GM21367 (cell line): ENCODE results near the gene BMP5.
"Not testable (repeated sequence)": the region's sequence is repeated elsewhere in the genome, so short reads cannot be mapped to it uniquely, and the experiment has no call there.

Source experiments
- ATAC-seq: cut with Tn5 transposase; IDR thresholded peaks from one replicate; pipeline ENCODE4 v1.9.1; 2021; ENCODE audit not compliant: unreplicated experiment

The BMP5 gene

DNA sequence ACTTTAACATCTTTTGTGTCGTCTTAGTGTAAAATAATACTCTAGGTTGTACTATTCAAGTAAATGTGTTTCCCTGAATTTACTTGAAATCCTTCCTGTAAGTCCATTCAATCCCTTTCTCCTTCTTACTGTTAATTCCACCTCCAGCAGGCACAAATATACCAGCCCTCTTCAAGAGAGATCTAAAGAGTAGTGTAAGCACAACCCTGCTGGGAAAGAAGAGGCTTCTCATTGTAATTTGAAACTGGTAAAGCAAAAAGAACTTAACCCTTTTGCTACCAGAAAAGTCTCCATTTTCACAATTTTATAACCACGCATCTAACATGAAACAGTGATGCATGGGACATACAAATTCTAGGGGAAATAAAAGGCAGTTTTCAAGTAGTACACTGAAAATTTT lies at the start of gene BMP5:
TSS of gene BMP5 (minus strand) at position 191 of the 400 bp plus-strand sequence. CDS start 725 bp downstream, outside the sequence.
- no peak for ATAC-seq

DNA sequence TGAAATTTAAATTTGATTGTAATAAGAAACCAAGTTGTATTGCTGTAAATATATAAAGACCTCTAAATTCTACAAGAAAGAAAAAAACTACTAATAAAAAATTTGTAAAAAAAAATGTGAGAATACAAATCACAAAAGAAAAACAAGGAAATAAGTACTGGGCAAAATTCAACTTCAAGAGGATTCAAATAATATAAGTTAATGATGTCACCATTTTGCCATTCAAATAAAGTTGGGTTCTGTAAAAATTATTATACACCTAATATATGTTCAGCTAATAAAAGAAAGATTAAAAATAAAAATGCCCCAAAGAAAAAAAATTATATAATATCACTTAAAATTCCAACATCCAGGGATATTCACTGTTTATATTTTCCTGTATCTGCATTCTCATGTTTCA lies 47.0 kb upstream of the BMP5 start:
- ATAC-seq = no peak

DNA sequence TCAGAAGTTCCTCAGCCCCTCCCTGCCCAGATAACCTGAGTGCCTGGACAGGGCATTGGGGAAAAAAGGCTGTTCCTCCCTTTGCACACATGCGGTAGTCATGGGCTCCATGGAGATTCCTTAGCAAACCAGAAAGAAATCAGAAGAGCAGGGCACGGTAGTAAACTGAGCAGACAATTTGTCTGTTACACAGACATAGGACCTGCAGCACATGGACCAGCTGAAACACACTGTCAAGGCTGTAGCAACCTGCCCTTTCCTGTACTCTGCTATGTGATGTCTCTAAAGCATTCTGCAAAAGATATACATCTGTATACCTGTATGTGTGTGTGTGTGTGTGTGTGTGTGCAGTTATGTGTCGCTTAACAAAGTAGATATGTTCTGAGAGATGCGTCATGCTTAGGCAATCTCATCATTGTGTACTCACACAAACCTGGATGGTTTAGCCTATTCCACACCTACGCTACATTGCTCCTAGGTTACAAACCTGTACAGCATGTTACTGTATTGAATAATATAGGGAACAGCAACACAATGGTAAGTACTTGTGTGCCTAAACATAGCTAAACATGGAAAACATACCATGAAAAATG lies 44.4 kb upstream of the BMP5 start:
- ATAC-seq = no peak

DNA sequence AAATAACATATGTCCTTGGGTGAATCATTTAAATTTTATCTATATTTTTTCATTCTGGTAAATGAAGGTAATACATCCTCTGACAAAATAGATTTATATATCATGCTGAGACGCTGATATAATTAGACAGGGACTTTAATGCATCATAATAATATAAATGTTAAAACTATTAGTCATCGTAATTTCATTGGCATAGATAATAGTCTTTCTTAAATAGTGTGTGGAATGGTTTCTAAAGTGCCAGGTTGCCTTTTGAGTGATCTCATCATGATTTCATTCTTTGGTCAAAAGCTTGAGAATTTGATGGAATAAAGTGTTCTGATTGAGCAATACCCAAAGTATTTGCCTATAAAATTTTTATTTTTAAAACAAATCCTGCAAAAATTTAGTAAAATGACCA lies 43.2 kb upstream of the BMP5 start:
- no peak for ATAC-seq

DNA sequence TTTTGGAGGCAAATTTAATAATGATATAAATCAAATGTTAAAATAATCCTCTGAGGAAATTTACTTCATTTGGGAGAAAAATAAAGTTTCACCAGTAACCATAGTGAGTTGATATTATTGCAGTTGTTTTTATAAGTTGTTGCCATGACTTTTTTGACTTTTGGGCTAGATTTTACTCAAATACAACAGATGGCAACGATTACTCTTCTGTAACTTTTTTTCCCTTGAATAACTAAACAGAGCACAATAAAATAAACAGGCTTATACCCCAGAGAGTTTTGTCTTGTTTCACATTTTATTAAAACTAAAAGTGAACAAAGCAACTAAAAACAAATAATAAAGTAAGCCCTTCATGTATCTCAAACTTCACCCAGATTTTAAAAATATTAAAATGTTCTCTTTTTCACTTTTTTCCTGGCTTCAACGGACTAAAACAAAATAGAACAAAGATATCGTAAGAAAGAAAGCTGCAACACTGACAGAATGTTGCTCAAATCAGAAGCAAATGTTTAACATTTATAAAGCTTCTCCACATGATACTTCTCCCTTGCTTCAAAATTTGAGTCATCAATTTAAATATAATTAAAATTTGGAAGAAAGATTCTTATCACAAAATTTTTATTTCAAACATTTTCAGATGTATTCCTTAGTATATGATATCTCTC lies 42.5 kb upstream of the BMP5 start:
- ATAC-seq = no peak

DNA sequence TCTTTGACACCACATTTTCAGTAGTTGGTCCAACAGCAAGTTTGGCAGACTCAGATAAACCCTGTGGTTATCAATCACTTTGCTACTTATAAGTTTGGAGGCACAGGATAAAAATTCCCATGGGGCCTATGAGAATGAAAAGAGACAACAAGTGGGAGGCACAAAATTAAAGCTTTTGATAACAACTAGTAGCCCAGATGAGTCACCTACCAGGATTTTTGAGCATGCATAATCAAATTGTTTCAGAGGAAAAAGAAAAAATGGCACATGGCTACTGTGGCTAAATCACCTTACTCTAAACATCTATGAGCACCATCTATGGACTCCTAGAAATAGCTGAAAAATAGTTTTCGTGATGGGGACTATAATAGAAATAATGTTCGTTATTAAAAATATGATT lies 40.8 kb upstream of the BMP5 start:
- no peak for ATAC-seq

DNA sequence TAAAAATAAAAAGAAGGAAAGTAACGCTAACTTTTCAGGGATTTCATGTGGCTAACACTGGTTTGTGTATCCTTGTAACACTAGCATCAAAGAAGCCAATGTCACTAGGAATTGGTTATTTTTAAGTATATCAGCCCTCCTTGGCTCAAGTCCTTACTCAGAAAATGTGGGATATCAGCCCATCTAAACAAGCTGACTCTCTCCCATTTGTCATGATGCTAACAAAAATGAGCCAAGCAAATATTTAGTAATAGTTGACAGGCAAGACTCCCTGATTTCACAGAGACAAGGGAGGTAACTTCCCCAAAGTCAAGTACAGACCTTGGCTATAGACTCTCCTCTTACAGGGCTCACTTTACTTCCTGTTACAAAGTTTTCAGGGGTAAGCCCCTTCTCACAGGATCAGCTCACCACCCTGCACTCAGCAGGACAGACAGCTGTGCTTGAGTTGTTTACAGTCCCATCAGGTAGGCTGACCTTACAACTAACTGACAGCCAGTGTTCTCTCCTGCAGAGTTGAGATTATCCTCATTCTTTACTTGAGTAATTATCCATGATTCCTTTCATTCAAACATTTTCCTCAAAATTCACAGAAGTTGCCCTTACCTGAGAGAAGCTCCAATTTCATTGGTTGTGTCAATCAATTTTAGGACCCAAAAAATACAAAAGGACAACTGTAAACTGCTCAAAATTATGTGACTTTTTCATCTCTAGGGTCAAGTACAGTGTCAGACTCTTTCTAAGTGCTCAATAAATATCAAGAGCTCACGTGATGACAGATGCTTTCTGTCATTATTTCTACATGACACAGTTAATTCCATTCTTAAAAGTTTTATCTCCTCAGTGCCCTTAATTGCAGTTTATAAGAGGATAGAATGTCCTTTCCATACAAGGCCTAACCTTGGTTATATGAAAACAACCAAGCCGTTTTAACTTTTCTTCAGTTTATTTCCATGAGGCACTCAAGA lies 38.1 kb upstream of the BMP5 start:
- ATAC-seq = no peak

DNA sequence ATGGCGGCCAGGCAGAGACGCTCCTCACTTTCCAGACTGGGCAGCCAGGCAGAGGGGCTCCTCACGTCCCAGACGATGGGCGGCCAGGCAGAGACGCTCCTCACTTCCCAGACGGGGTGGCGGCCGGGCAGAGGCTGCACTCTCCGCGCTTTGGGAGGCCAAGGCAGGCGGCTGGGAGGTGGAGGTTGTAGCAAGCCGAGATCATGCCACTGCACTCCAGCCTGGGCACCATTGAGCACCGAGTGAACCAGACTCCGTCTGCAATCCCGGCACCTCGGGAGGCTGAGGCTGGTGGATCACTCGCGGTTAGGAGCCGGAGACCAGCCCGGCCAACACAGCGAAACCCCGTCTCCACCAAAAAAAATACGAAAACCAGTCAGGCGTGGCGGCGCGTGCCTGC lies 35.1 kb upstream of the BMP5 start:
- ATAC-seq = not testable (repeated sequence)

DNA sequence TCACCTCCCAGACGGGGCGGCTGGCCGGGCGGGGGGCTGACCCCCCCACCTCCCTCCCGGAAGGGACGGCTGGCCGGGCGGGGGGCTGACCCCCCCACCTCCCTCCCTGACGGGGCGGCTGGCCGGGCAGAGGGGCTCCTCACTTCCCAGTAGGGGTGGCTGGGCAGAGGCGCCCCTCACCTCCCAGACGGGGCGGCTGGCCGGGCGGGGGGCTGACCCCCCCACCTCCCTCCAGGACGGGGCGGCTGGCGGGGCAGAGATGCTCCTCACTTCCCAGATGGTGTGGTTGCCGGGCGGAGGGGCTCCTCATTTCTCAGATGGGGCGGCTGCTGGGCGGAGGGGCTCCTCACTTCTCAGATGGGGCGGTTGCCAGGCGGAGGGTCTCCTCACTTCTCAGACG lies 34.5 kb upstream of the BMP5 start:
- not testable (repeated sequence) for ATAC-seq

DNA sequence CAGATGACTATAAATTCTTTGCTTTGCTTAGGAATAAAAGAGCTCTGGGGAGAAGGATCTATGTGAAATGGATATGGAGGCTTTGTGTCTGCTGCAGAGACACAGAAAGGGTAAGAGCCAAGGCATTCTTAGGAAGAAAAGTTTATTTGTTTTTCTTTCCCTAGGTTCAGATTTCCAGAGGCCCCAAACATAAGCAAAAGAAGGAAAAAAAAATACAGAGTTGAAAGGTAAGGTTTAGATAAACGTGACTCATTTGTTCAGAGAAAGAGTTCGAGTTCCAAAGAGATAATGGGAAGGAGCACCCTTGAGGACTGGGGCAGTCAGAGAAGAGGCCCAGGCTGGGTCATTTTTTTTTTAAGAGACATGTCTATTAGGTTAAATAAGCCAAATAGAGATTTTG lies 27.4 kb upstream of the BMP5 start:
- ATAC-seq = no peak

DNA sequence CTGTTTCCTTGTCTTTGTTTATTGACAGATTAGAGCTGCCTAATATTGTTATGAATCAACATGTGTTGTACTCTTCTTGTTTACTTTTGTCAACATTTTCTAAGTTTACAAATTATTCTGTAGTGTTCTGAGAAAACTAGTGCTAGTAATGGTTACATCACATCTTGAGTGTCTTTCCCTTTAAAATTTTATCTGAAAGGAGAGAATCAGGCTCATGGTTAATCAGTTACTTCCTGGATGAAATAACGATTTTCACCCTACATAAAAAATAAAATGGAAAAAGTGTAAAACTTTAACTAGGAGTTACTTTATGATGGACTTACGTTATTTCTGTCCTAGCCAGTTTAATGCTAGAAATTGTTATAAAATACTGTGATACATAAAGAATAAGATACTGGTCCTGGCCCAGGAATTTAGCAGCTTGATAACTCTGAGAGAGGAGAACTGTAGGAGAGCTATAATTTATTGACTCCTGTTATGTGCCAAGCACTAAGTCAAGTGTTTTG lies 26.4 kb upstream of the BMP5 start:
- ATAC-seq = no peak

DNA sequence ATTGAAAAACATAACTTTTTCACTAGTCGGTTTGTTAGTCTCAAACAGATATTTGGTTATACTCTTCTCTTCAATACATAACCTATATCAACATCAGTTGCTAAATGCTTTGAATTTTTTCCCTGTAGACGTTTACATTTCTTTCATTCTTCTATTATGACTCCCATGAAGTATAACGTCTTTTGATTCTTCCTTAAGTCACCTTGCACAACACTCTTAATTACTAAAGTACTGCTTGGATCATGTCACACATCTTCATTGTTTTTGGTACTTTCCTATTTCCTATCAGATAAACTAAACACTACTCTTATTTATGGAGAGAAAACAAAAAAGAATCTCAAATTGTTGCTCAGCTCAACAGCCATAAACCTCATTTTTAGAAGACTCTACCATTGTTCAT lies 23.0 kb upstream of the BMP5 start:
- no peak for ATAC-seq

DNA sequence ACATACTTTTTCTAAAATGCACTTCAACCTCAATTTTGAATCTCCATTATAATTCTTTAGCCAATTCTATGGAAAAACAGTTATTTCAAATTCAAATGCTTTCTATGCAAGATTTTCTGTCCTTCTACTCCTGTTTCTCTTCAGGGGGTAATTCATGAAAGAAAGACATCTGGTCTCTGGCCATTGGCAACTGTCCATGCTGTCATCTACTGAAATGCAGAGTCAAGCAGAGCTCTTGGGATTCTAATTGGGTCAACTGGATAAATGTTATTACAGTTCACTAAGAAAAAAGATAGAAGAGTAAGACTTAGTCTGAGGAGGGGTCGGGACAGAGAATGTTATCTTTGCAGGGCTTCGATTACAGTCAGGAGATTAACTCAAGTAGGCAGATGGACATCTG lies 22.0 kb upstream of the BMP5 start:
- no peak for ATAC-seq

DNA sequence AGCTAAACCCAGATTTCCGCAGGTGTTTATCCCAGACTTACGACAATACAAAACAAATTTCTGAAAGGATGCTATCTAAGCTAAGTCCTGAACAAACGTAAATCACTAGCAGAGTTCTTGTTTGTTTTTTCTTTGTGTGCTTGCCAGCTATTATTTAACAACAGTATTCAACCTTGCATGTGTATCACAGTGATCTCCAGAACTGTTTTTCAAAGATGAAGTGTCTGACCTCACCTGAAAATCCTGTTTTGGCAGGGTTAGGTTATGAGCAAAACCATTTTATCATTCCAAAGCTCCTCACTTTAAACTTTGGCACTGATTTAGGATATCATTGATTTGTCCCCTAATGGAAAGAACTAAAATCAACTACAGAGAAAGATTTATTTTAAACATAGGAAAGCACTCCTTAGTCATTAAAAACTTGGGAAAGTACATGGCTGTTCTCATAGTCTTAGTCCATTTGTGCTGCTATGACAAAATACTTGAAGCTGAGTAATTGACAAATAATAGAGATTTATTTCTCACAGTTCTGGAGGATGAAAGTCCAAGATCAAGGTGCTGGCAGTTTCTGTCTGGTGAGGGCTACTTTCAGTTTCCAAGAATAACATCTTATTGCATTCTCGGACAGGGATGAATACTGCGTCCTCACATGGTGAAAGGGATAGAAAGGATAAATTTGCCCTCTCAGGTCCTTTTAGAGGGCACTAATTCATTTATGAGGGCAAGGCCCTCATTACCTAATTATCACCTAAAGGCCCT lies 20.8 kb upstream of the BMP5 start:
- ATAC-seq = no peak

DNA sequence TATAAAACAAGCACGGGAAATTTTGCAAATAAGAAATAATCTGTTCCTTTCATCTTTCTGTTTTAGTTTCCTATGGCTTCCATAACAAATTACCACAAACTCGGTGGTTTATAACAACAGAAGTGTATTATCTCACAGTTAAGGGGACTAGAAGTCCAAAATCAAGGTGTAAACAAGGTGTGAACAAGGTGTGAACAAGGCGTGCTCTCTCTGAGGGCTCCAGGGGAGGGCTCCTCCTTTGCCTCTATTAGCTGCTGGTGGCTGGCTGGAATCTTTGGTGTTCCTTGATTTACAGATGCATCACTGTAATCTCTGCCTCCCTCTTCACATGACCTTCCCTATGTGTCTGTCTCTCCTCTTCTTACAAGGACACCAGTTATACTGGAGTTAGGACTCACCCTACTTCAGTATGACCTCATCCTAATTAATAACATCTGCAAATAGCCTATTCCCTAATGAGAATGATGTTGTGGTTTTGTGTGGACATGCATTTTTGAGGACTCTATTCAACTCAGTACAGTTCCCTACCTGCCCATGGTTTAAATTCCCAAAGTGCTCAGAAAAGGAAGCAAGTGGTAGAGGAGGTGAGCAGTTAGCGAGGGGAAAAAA lies 17.5 kb upstream of the BMP5 start:
- no peak for ATAC-seq

DNA sequence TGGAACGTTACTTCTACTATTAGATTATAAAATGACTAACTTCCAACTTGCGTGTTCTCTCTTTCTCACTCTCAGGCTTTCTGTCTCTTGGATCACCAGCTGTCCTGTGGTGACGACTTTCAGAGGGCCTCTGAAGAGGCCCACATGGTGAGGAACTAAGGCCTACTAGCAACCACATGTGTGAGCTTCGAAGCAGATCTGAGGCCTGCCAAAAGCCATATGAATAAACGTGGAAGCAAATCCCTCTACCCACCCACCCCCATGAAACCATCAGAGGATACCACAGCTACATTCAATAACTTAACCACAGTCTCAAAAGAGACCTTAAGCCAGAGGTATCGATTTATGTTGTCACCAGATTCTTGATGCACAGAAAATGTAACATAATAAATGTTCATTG lies 13.5 kb upstream of the BMP5 start:
- ATAC-seq = no peak

DNA sequence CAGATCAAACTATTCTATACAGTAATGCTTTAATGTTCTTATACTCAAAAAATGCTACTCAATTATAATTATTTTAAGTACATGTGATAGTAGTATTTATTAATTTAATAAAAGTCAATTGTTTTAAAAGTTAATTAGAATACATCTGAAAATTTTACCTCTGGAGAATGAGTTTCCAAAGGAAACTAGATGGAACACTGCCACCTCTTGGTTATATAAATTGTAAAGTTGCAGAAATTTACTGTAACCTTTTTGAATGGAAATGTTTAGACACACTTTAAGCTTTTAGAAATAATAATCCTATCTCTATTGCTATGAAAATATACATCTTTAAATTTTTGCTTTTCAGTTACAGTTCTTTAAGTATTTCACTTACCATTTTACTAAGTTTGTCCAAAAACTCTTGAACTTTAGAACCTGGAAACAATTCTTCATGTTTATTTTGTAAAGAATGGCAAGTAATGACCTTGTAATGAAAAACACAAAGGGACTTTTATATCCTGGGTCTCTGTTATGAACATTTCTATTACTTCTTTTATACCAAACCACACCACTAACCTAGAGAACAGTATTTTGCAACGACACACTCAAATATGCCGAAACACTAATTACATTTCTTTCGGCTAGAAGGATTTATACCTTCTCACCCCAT lies 10.9 kb upstream of the BMP5 start:
- ATAC-seq = no peak

DNA sequence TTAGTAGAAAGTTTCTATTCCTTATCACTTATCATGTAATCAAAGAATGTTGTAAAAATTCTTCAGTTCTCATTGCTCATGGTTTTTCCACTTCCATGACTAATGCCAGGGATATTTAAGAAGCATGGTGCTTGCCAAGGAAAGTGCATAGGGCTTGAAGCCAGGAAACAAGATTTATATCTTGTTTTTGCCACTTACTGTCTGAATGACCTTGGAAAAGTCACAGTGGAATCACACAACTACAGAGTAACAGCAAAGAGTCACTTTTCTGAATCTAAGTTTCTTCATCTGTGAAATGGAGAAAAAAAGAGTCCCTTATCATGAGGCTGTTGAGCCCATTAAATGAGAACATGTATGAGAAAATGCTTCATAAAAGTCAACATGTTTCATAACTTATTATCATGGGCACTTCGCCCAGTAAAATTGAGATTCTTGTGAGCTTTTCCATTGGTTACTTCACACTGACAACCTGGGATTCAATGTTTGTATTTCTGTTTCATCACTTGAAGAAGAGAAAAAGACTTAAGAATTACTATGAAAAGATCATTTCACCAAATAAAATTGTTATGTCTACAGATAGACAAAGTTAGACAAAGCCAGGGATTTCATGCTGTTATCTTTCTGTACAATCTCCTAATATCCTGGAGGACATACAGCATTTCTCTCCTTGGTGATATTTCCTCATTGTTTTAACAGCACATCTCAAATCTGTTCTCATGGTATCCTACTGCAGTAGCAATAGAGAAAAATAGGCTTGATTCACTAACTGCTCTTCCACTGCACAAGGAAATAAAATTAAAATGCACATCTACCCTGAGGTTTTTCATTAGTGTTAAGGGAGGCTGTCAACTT lies 7.6 kb upstream of the BMP5 start:
- ATAC-seq = no peak

DNA sequence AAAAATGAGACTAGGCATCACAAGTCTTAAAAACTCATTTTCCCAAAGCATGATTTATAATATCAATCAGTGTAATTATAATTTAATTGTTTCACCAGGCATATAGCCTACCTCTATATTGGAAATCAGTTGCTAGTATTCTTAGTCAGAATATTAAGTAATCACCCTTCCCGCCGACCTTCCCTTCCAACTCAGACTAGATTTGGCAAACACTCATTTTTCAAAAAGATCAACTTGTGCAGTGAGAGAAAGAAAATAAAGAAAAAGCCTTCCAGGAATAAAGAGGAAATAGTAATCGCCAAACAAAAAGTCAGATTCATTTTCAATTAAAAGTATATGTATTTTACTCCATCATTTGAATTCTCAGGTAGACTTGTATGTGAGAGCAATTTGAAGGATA lies 1.9 kb upstream of the BMP5 start:
- no peak for ATAC-seq
